Caco-2 (cell line): ENCODE measurements around the gene UTP4. TPM values are rescaled to one million over a fixed set of nuclear protein-coding genes. Genes with fewer than 3 reads are reported as not detected.

Source experiments
- BruUV-seq: library from RNA; stranded (reverse); fragments of 400-500 nt; replicated peaks from 2 replicates; lab custom pipeline; 2021; lab: Mats Ljungman, UMichigan
- CTCF ChIA-PET: fragments of 300-600 bp; sonication (Branson Sonifier 250); formaldehyde crosslinking; loops from one replicate; lab custom pipeline; 2022; ENCODE audit warnings: antibody characterized with exemption; lab: Charles Lee
- POLR2A ChIA-PET: fragments of 300-600 bp; sonication (Branson Sonifier 250); formaldehyde crosslinking; loops from one replicate; lab custom pipeline; 2022; ENCODE audit warnings: antibody characterized with exemption; lab: Charles Lee
- DNase-seq, 2 experiments: peaks; one replicate each; pipeline versions ENCODE4 v3.0.0 to v3.0.0-alpha.2; 2020 to 2022
- H3K27me3 ChIP-seq: replicated peaks from 2 replicates; pipeline ENCODE4 v1.6.0; 2011; ENCODE audit warnings: low read length; ENCODE audit not compliant: control insufficient read depth, insufficient read depth
- H3K36me3 ChIP-seq: 2 replicates; pipeline ENCODE4 v1.5.1; 2011; ENCODE audit warnings: low read length; ENCODE audit not compliant: control insufficient read depth, insufficient read depth
- H3K4me1 ChIP-seq: fragments of 250-450 bp; sonication (Bioruptor Pico); 2 replicates; pipeline ENCODE4 v1.5.1; 2020; ENCODE audit warnings: mild to moderate bottlenecking
- H3K4me3 ChIP-seq: 2 replicates; pipeline ENCODE4 v1.5.1; 2011; ENCODE audit warnings: low read depth, mild to moderate bottlenecking, control low read depth, low read length
- H3K9me3 ChIP-seq: fragments of 250-450 bp; sonication (Bioruptor Pico); 2 replicates; pipeline ENCODE4 v1.5.1; 2020; ENCODE audit warnings: mild to moderate bottlenecking, moderate library complexity
- H3K27ac Mint-ChIP-seq: one replicate; pipeline ENCODE4 v1.8.0; 2022; ENCODE audit warnings: mixed read lengths; ENCODE audit not compliant: unreplicated experiment
- H3K27me3 Mint-ChIP-seq: one replicate; pipeline ENCODE4 v1.8.0; 2022; ENCODE audit warnings: mixed read lengths; ENCODE audit not compliant: insufficient read depth, unreplicated experiment
- H3K36me3 Mint-ChIP-seq: one replicate; pipeline ENCODE4 v1.8.0; 2022; ENCODE audit warnings: mild to moderate bottlenecking, mixed read lengths; ENCODE audit not compliant: insufficient read depth, unreplicated experiment
- H3K4me1 Mint-ChIP-seq: one replicate; pipeline ENCODE4 v1.8.0; 2022; ENCODE audit warnings: low read depth, mixed read lengths; ENCODE audit not compliant: unreplicated experiment
- H3K4me3 Mint-ChIP-seq: one replicate; pipeline ENCODE4 v1.8.0; 2022; ENCODE audit warnings: mild to moderate bottlenecking, moderate library complexity, mixed read lengths; ENCODE audit not compliant: unreplicated experiment
- H3K9me3 Mint-ChIP-seq: one replicate; pipeline ENCODE4 v1.8.0; 2022; ENCODE audit warnings: mixed read lengths; ENCODE audit not compliant: unreplicated experiment
- intact Hi-C: fragments of 100-400 bp; cut with micrococcal nuclease; formaldehyde crosslinking; loops from one replicate; pipeline ENCODE4 v1.10.0; 2022; ENCODE audit not compliant: unreplicated experiment
- total RNA-seq: library from RNA; stranded (reverse); gene quantifications from 2 replicates; pipeline ENCODE4 v1.2.3, GENCODE V29; 2022
- TF ChIP-seq, protein P1 (sequence below), 2 experiments: fragments of 200-600 bp in 1 of 2; IDR thresholded peaks; 1 replicate in 1 of 2; 2 replicates in 1 of 2; pipeline versions ENCODE4 v1.5.1 to v1.8.0; 2011 to 2022; ENCODE audit warnings: antibody characterized with exemption in 1 of 2, control low read depth in 1 of 2, inconsistent platforms in 1 of 2, low read depth in 1 of 2, low read length in 1 of 2, mild to moderate bottlenecking in 1 of 2, moderate library complexity in 1 of 2; ENCODE audit not compliant: insufficient read depth in 1 of 2, severe bottlenecking in 1 of 2, unreplicated experiment in 1 of 2

Gene UTP4
- total RNA-seq, 1 experiment from 2014 or later: 126 TPM

DNA sequence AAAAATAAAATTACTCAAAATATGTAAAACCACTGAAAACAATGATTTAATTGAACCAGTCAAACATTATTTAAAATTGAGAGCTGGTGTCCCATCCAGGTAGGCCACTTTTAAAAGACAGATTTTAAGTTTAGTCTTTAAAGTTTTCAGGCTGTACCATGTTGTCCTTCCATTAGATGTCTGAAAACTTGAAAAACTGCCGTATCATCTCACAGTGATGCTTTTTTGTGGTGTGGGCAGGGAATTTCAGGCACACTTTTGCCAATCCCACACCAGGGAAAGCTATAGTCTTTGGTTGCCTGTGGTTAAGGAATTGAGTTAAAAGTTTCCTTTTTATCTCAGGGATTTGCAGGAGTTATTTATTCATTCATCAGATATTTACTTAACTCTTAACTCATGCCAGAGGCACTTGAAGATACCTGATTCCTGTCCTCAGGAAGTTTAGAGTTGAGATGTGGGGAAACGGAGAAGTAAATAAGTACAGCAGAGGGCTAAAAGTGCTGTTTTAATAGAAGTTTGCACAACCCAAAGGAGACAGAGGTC is 57.7 kb downstream of the UTP4 start:
- Mint-ChIP-seq H3K4me1 (peaks cover 43% of the 10 kb centered on the region), H3K36me3 (peaks cover 20% of the 10 kb centered on the region), H3K27me3 (no peaks in the 10 kb centered on the region), H3K4me3 (no peak overlapping the region), H3K27ac (peak overlapping the region; percentile 27), H3K9me3 (peaks cover 10% of the 10 kb centered on the region)
- intact Hi-C loops: loop anchor here (2.0 kb wide), 1 partner anchor 27 kb away; no protein-coding TSS in a partner anchor
- BruUV-seq: no TSS peak
- no peak for DNase-seq
- TF ChIP-seq, protein P1, sequence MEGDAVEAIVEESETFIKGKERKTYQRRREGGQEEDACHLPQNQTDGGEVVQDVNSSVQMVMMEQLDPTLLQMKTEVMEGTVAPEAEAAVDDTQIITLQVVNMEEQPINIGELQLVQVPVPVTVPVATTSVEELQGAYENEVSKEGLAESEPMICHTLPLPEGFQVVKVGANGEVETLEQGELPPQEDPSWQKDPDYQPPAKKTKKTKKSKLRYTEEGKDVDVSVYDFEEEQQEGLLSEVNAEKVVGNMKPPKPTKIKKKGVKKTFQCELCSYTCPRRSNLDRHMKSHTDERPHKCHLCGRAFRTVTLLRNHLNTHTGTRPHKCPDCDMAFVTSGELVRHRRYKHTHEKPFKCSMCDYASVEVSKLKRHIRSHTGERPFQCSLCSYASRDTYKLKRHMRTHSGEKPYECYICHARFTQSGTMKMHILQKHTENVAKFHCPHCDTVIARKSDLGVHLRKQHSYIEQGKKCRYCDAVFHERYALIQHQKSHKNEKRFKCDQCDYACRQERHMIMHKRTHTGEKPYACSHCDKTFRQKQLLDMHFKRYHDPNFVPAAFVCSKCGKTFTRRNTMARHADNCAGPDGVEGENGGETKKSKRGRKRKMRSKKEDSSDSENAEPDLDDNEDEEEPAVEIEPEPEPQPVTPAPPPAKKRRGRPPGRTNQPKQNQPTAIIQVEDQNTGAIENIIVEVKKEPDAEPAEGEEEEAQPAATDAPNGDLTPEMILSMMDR (IDR thresholded peaks at IDR 0.05; ENCODE audit: insufficient read depth in 1 of 2, low read depth in 1 of 2, low read length in 1 of 2, severe bottlenecking in 1 of 2, unreplicated experiment in 1 of 2): no peak
- Histone ChIP-seq H3K4me1 (peaks cover 48% of the 10 kb centered on the region), H3K4me3 (no peak overlapping the region), H3K36me3 (no peaks in the 10 kb centered on the region), H3K27me3 (no peaks in the 10 kb centered on the region), H3K9me3 (no peaks in the 10 kb centered on the region)
- ChIA-PET CTCF (no interaction called here), POLR2A (no interaction called here)

DNA sequence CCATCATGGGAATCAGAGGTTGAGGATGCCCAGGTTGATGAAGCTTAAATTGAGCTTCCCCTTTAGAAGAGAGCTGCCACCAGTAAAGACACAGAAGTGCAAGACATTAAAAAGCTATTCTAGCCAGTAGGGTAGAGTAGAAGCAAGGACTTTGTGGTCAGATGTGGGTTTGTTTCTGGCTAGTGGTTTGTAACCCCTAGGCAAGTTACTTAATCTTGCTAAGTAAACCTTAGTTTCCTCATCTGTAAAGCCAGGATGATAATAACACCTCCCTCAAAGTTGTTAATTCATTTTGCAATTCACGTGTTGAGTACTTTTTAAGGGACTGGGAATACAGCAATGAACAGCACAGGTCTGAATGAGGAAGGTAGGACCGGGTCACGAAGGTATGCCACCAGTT is 58.1 kb downstream of the UTP4 start:
- peaks cover 10% of the 10 kb centered on the region for H3K9me3 Mint-ChIP-seq
- H3K4me1 ChIP-seq: peaks cover 48% of the 10 kb centered on the region

DNA sequence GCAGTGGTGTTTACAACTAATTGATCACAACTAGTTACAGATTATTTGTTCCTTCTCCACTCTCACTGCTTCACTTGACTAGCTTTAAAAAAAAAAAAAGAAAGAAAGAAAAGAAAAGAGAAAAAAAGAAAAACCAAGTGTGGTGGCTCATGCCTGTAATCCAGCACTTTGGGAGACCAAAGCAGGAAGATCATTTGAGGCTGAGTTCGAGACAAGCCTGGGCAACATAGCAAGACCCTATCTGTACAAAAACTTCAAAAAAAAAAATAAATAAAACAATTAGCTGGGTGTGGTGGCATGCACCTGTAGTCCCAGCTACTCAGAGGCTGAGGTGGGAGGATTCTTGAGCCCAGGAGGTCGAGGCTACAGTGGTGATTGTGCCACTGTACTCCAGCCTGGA is 58.7 kb downstream of the UTP4 start:
- H3K27ac Mint-ChIP-seq: peak overlapping the region; percentile 27
- BruUV-seq: no TSS peak
- CTCF ChIA-PET: no interaction called here
- peaks cover 46% of the 10 kb centered on the region for H3K4me1 ChIP-seq
- H3K4me1 Mint-ChIP-seq: peaks cover 43% of the 10 kb centered on the region
- H3K4me3 Mint-ChIP-seq: no peak overlapping the region
- no peaks in the 10 kb centered on the region for H3K27me3 ChIP-seq
- no peaks in the 10 kb centered on the region for H3K9me3 ChIP-seq
- no peak for DNase-seq
- TF ChIP-seq, protein P1 (IDR thresholded peaks at IDR 0.05; ENCODE audit: insufficient read depth in 1 of 2, low read depth in 1 of 2, low read length in 1 of 2, severe bottlenecking in 1 of 2, unreplicated experiment in 1 of 2): no peak
- intact Hi-C loops: loop anchor here (2.0 kb wide), 1 partner anchor 26 kb away; no protein-coding TSS in a partner anchor
- H3K36me3 Mint-ChIP-seq: peaks cover 20% of the 10 kb centered on the region
- H3K27me3 Mint-ChIP-seq: no peaks in the 10 kb centered on the region
- no peak overlapping the region for H3K4me3 ChIP-seq
- H3K36me3 ChIP-seq: no peaks in the 10 kb centered on the region
- POLR2A ChIA-PET: no interaction called here
- H3K9me3 Mint-ChIP-seq: peaks cover 10% of the 10 kb centered on the region

More for the DNA sequence above, 58.1 kb downstream of the UTP4 start:
- Mint-ChIP-seq H3K4me1 (peaks cover 43% of the 10 kb centered on the region), H3K36me3 (peaks cover 20% of the 10 kb centered on the region), H3K27me3 (no peaks in the 10 kb centered on the region), H3K4me3 (no peak overlapping the region), H3K27ac (peak overlapping the region; percentile 27)
- POLR2A ChIA-PET: no interaction called here
- Histone ChIP-seq H3K36me3 (no peaks in the 10 kb centered on the region), H3K27me3 (no peaks in the 10 kb centered on the region), H3K4me3 (no peak overlapping the region), H3K9me3 (no peaks in the 10 kb centered on the region)
- DNase-seq: no peak
- TF ChIP-seq, protein P1 (IDR thresholded peaks at IDR 0.05; ENCODE audit: insufficient read depth in 1 of 2, low read depth in 1 of 2, low read length in 1 of 2, severe bottlenecking in 1 of 2, unreplicated experiment in 1 of 2): no peak
- CTCF ChIA-PET: no interaction called here
- BruUV-seq: no TSS peak
- intact Hi-C loops: loop anchor here (2.0 kb wide), 1 partner anchor 26 kb away; no protein-coding TSS in a partner anchor
